SK-N-SH (cell line): ENCODE measurements around the gene NUS1. TPM values are rescaled to one million over a fixed set of nuclear protein-coding genes. Genes with fewer than 3 reads are reported as not detected.

Experiments used
- CTCF ChIA-PET: fragments of 300-600, 350-600 bp; formaldehyde crosslinking; extraction: SDS; loops from one replicate; lab custom pipeline; 2021; lab: Yijun Ruan, JAX
- POLR2A ChIA-PET: fragments of 350-600 bp; sonication (Branson Sonifier 250); formaldehyde crosslinking; extraction: SDS; loops from one replicate; lab custom pipeline; 2020; ENCODE audit warnings: antibody characterized with exemption, inconsistent platforms; lab: Yijun Ruan, JAX
- DNase-seq: peaks from one replicate; pipeline ENCODE4 v3.0.0; 2012
- H2AFZ ChIP-seq: fragments of 200-600 bp; sonication (generic); 2 replicates; pipeline ENCODE4 v1.8.1; 2016; ENCODE audit warnings: antibody characterized with exemption, mild to moderate bottlenecking, low read depth
- H3F3A ChIP-seq: fragments of 200-600 bp; sonication (generic); replicated peaks from 2 replicates; pipeline ENCODE3; 2016; ENCODE audit warnings: antibody characterized with exemption, mild to moderate bottlenecking; ENCODE audit not compliant: insufficient read depth
- H3K27ac ChIP-seq, 2 experiments: fragments of 200-500 bp in 1 of 2; fragments of 200-600 bp in 1 of 2; sonication (Bioruptor generic) in 1 of 2; sonication (generic), shearing (Covaris generic) in 1 of 2; 2 replicates each; pipeline versions ENCODE4 v1.5.1 to v1.6.1; 2014 to 2016; ENCODE audit warnings: low read depth in 2 of 2, inconsistent platforms in 1 of 2, low read length in 1 of 2, mild to moderate bottlenecking in 1 of 2, mixed read lengths in 1 of 2
- H3K27me3 ChIP-seq: fragments of 200-600 bp; sonication (generic), shearing (Covaris generic); 2 replicates; pipeline ENCODE4 v1.6.1; 2016; ENCODE audit warnings: mixed run types; ENCODE audit not compliant: insufficient read depth
- H3K36me3 ChIP-seq, 2 experiments: fragments of 200-500 bp in 1 of 2; fragments of 200-600 bp in 1 of 2; sonication (Bioruptor generic) in 1 of 2; sonication (generic) in 1 of 2; replicated peaks in 1 of 2; 2 replicates each; pipeline versions ENCODE3 to v1.5.1; 2014 to 2016; ENCODE audit warnings: low read length in 1 of 2, mild to moderate bottlenecking in 1 of 2; ENCODE audit not compliant: insufficient read depth in 2 of 2, control insufficient read depth in 1 of 2
- H3K4me1 ChIP-seq, 2 experiments: fragments of 200-500 bp in 1 of 2; fragments of 200-600 bp in 1 of 2; sonication (Bioruptor generic) in 1 of 2; sonication (generic), shearing (Covaris generic) in 1 of 2; 2 replicates each; pipeline versions ENCODE4 v1.5.1 to v1.6.1; 2014 to 2016; ENCODE audit warnings: low read depth in 1 of 2, low read length in 1 of 2, mixed run types in 1 of 2; ENCODE audit not compliant: insufficient read depth in 2 of 2, control insufficient read depth in 1 of 2
- H3K4me2 ChIP-seq: fragments of 200-600 bp; sonication (generic), shearing (Covaris generic); 2 replicates; pipeline ENCODE4 v1.6.1; 2017; ENCODE audit warnings: mixed run types
- H3K4me3 ChIP-seq, 2 experiments: fragments of 200-500 bp in 1 of 2; fragments of 200-600 bp in 1 of 2; sonication (Bioruptor generic) in 1 of 2; sonication (generic), shearing (Covaris generic) in 1 of 2; 2 replicates each; pipeline versions ENCODE4 v1.5.1 to v1.8.1; 2014 to 2016; ENCODE audit warnings: low read depth in 2 of 2, inconsistent platforms in 1 of 2, low read length in 1 of 2, mild to moderate bottlenecking in 1 of 2, mixed read lengths in 1 of 2, moderate library complexity in 1 of 2
- H3K79me2 ChIP-seq: fragments of 200-600 bp; sonication (generic); 2 replicates; pipeline ENCODE4 v1.8.1; 2017; ENCODE audit warnings: mild to moderate bottlenecking; ENCODE audit not compliant: insufficient read depth
- H3K9ac ChIP-seq: fragments of 200-600 bp; sonication (generic); 2 replicates; pipeline ENCODE4 v1.6.1; 2017; ENCODE audit warnings: mixed run types
- H3K9me2 ChIP-seq: fragments of 200-600 bp; sonication (generic); 2 replicates; pipeline ENCODE4 v1.6.1; 2017; ENCODE audit warnings: mixed run types
- H3K9me3 ChIP-seq: fragments of 200-600 bp; sonication (generic); 2 replicates; pipeline ENCODE4 v1.6.1; 2017; ENCODE audit warnings: mixed run types, mild to moderate bottlenecking, moderate library complexity
- H4K20me1 ChIP-seq: fragments of 200-600 bp; sonication (generic); 2 replicates; pipeline ENCODE4 v1.6.1; 2017; ENCODE audit warnings: mild to moderate bottlenecking, mixed run types; ENCODE audit not compliant: insufficient read depth
- CHD2 ChIP-seq: fragments of 150-350 bp; IDR thresholded peaks from 2 replicates; pipeline ENCODE4 v1.6.1; 2018; ENCODE audit warnings: low read length; ENCODE audit not compliant: partially characterized antibody
- CTCF ChIP-seq: fragments of 200-600 bp; sonication (generic); IDR thresholded peaks from 2 replicates; pipeline ENCODE4 v1.6.1; 2017; ENCODE audit warnings: antibody characterized with exemption, mild to moderate bottlenecking, moderate library complexity
- EZH2phosphoT487 ChIP-seq: fragments of 200-600 bp; sonication (generic); IDR thresholded peaks from 2 replicates; pipeline ENCODE4 v1.6.1; 2017; ENCODE audit warnings: low read depth, mixed run types, mild to moderate bottlenecking, antibody characterized with exemption, moderate library complexity, borderline replicate concordance
- FOXJ3 ChIP-seq: sonication (generic); formaldehyde crosslinking; IDR thresholded peaks from 2 replicates; pipeline ENCODE4 v1.5.1; 2020; ENCODE audit warnings: mild to moderate bottlenecking, missing genetic modification reagents
- GATA2 ChIP-seq: sonication (generic); formaldehyde crosslinking; IDR thresholded peaks from 2 replicates; pipeline ENCODE4 v1.5.0; 2020; ENCODE audit warnings: mild to moderate bottlenecking, missing genetic modification reagents
- MAX ChIP-seq: IDR thresholded peaks from 2 replicates; pipeline ENCODE4 v1.4.0; 2012; ENCODE audit warnings: low read depth
- MEF2A ChIP-seq: IDR thresholded peaks from 2 replicates; pipeline ENCODE4 v1.4.0; 2012; ENCODE audit warnings: low read depth, borderline replicate concordance
- NRF1 ChIP-seq: IDR thresholded peaks from 2 replicates; pipeline ENCODE4 v1.6.1; 2012; ENCODE audit warnings: low read depth, mild to moderate bottlenecking, low read length
- POLR2AphosphoS5 ChIP-seq: IDR thresholded peaks from 2 replicates; pipeline ENCODE4 v1.6.1; 2012; ENCODE audit warnings: low read depth, low read length
- REST ChIP-seq: IDR thresholded peaks from 2 replicates; pipeline ENCODE4 v1.6.1; 2012; ENCODE audit warnings: mild to moderate bottlenecking, low read depth, low read length, moderate library complexity
- TCF12 ChIP-seq: IDR thresholded peaks from 2 replicates; pipeline ENCODE4 v1.4.0; 2012
- TEAD4 ChIP-seq: IDR thresholded peaks from 2 replicates; pipeline ENCODE4 v1.4.0; 2012; ENCODE audit warnings: mild to moderate bottlenecking, borderline replicate concordance; ENCODE audit not compliant: insufficient read depth
- USF1 ChIP-seq: IDR thresholded peaks from 2 replicates; pipeline ENCODE4 v1.4.0; 2012; ENCODE audit warnings: low read depth, borderline replicate concordance
- USF2 ChIP-seq: fragments of 150-350 bp; IDR thresholded peaks from 2 replicates; pipeline ENCODE4 v1.6.1; 2017; ENCODE audit warnings: antibody characterized with exemption, low read length, low read depth, borderline replicate concordance
- YY1 ChIP-seq: IDR thresholded peaks from 2 replicates; pipeline ENCODE4 v1.4.0; 2012; ENCODE audit warnings: low read depth, mild to moderate bottlenecking
- ZBTB33 ChIP-seq: IDR thresholded peaks from 2 replicates; pipeline ENCODE4 v1.4.0; 2012; ENCODE audit warnings: low read depth, borderline replicate concordance
- WGBS: methylation state at CpG from one replicate; pipeline ENCODE4 v1.1.6; 2017; ENCODE audit warnings: low lambda C conversion rate; 5-methylcytosine and 5-hydroxymethylcytosine counted together
- polyA plus RNA-seq, 3 experiments: library from polyadenylated mRNA; depleted of rRNA; stranded (reverse); fragments of >200 nt; gene quantifications; 2 replicates each; pipeline ENCODE4 v1.2.3, GENCODE V29; 2012

NUS1 gene
- polyA plus RNA-seq, 1 of the 3 experiments (the other 2 are of a cell fraction) = 8.9 TPM

- Histone ChIP-seq H4K20me1 (no peaks in the 10 kb centered on the region), H3K9me2 (no peaks in the 10 kb centered on the region), H3K27ac (no peak overlapping the region), H3K4me3 (no peak overlapping the region), H3K36me3 (no peaks in the 10 kb centered on the region), H2AFZ (no peak overlapping the region), H3K9me3 (no peaks in the 10 kb centered on the region), H3F3A (no peaks in the 10 kb centered on the region), H3K79me2 (no peaks in the 10 kb centered on the region), H3K4me1 (no peaks in the 10 kb centered on the region; a peak in 1 of 4 replicates), H3K9ac (no peak overlapping the region), H3K27me3 (no peaks in the 10 kb centered on the region), H3K4me2 (no peak overlapping the region)
- ChIA-PET CTCF (interaction anchor here (0.7 to 0.8 kb wide), 2 partner anchors 13 to 537 kb away, joined by 3 read pairs; no protein-coding TSS in a partner anchor), POLR2A (no interaction called here)
- WGBS = 3% methylated on average over 1 of the region's 1 CpG
- TF ChIP-seq USF2 (no peak), NRF1 (no peak), EZH2phosphoT487 (no peak), TCF12 (no peak), CHD2 (no peak), MEF2A (no peak), GATA2 (CRISPR knock-in tag) (no peak), ZBTB33 (no peak), YY1 (no peak), FOXJ3 (CRISPR knock-in tag) (no peak), CTCF (no peak), MAX (no peak), USF1 (no peak), REST (no peak), POLR2AphosphoS5 (no peak), TEAD4 (no peak)
- DNase-seq = no peak
These were observed 58.1 kb downstream of the NUS1 start for GRCh38 chr6:117733341-117733740.
